Activated CD8-positive, alpha-beta T cell treated with anti-CD3 and anti-CD28 coated beads for 36 hours (primary cell): ENCODE results near the gene PURB. TPM values are rescaled to one million over a fixed set of nuclear protein-coding genes. Genes with fewer than 3 reads are reported as not detected.
A peak's percentile ranks its signal among the peaks of the same experiment; 100 is the strongest.

Experiments
- ATAC-seq: fragments of 200-7000 bp; cut with Tn5 transposase; one replicate; pipeline ENCODE4 v1.10.0; 2021; ENCODE audit warnings: mild to moderate bottlenecking, moderate library complexity
- CTCF ChIA-PET: fragments of 350-600 bp; sonication (Branson Sonifier 250); formaldehyde crosslinking; loops from one replicate; lab custom pipeline; 2021; ENCODE audit warnings: antibody characterized with exemption; lab: Charles Lee
- POLR2A ChIA-PET: fragments of 350-600 bp; sonication (Branson Sonifier 250); formaldehyde crosslinking; loops from one replicate; lab custom pipeline; 2021; ENCODE audit warnings: antibody characterized with exemption; lab: Charles Lee
- DNase-seq: peaks from one replicate; pipeline ENCODE4 v3.0.0-alpha.2; 2020
- H3K27ac Mint-ChIP-seq: one replicate; pipeline ENCODE4 v1.8.0; 2021; ENCODE audit warnings: mild to moderate bottlenecking, mixed read lengths
- H3K27me3 Mint-ChIP-seq: one replicate; pipeline ENCODE4 v1.8.0; 2021; ENCODE audit warnings: mixed read lengths
- H3K36me3 Mint-ChIP-seq: one replicate; pipeline ENCODE4 v1.8.0; 2021; ENCODE audit warnings: low read depth, mixed read lengths
- H3K4me1 Mint-ChIP-seq: one replicate; pipeline ENCODE4 v1.8.0; 2021; ENCODE audit warnings: low read depth, mixed read lengths
- H3K4me3 Mint-ChIP-seq: one replicate; pipeline ENCODE4 v1.8.0; 2021; ENCODE audit warnings: mild to moderate bottlenecking, moderate library complexity, mixed read lengths
- H3K9me3 Mint-ChIP-seq: one replicate; pipeline ENCODE4 v1.8.0; 2021; ENCODE audit warnings: mixed read lengths
- CTCF ChIP-seq: fragments of 200-600 bp; IDR thresholded peaks from one replicate; pipeline ENCODE4 v1.8.0; 2022; ENCODE audit warnings: antibody characterized with exemption, mild to moderate bottlenecking
- intact Hi-C: fragments of 100-400 bp; cut with micrococcal nuclease; formaldehyde crosslinking; loops from one replicate; pipeline ENCODE4 v1.10.0; 2022
- total RNA-seq, 2 experiments: library from RNA; stranded (reverse); gene quantifications; one replicate each; pipeline ENCODE4 v1.2.3, GENCODE V29; 2021

Gene PURB
- total RNA-seq, 2 experiments from 2014 or later, result 20.5 to 21.0 TPM

- intact Hi-C loops, result no loop called here
- DNase-seq (no peak), ATAC-seq (no peak)
- Mint-ChIP-seq H3K36me3 (peaks cover 53% of the 10 kb centered on the region), H3K27ac (peak overlapping the region; percentile 25), H3K27me3 (no peaks in the 10 kb centered on the region), H3K9me3 (no peaks in the 10 kb centered on the region), H3K4me1 (peaks cover 26% of the 10 kb centered on the region), H3K4me3 (no peak overlapping the region)
- ChIA-PET CTCF (interaction anchor here (0.7 to 1.4 kb wide), 4 partner anchors 11 to 250 kb away, joined by 3 to 4 read pairs (median 3); no protein-coding TSS in a partner anchor), POLR2A (interaction anchor here (1.3 kb wide), 1 partner anchor 9 kb away, joined by 4 read pairs; no protein-coding TSS in a partner anchor)
- no peak for TF ChIP-seq CTCF
Measured at GRCh38 chr7:44838751-44839150, 46.6 kb downstream of the PURB start.

GRCh38 chr7:44827567-44827966, 57.8 kb downstream of the PURB start:
- Mint-ChIP-seq H3K27me3 (no peaks in the 10 kb centered on the region), H3K36me3 (peaks cover 45% of the 10 kb centered on the region), H3K4me3 (no peak overlapping the region), H3K27ac (peak overlapping the region; percentile 85), H3K4me1 (peaks cover 11% of the 10 kb centered on the region), H3K9me3 (no peaks in the 10 kb centered on the region)
- DNase-seq (no peak), ATAC-seq (no peak)
- intact Hi-C loops, result no loop called here
- CTCF ChIA-PET, result interaction anchor here (0.7 to 2.5 kb wide), 5 partner anchors 11 to 309 kb away, joined by 3 to 7 read pairs (median 4); no protein-coding TSS in a partner anchor
- no peak for TF ChIP-seq CTCF
- POLR2A ChIA-PET, result interaction anchor here (0.8 to 1.8 kb wide), 6 partner anchors 12 to 308 kb away, joined by 3 to 7 read pairs (median 4); partner anchors contain the start of gene TMED4

Other genes starting within 250 kb of the PURB start
- gene ZMIZ2, start 136.7 kb downstream of the PURB start, total RNA-seq, result 100 to 1,000 TPM; 131 to 134 TPM
- gene PPIA, start 88.8 kb downstream of the PURB start, total RNA-seq, result 1,000 to 10,000 TPM; 2,824 to 2,882 TPM
- 100 to 1,000 TPM; 242 to 271 TPM for gene H2AZ2, start 37.4 kb downstream of the PURB start, total RNA-seq
- gene MYO1G, start 93.5 kb upstream of the PURB start, total RNA-seq, result 100 to 1,000 TPM; 399 to 403 TPM
- 10 to 100 TPM; 72.3 to 77.5 TPM for gene CCM2, start 114.7 kb upstream of the PURB start, total RNA-seq
- under 1 TPM; 0.31 to 0.50 TPM for gene NACAD, start 203.4 kb upstream of the PURB start, total RNA-seq
- 100 to 1,000 TPM; 197 TPM for gene TBRG4, start 226.2 kb upstream of the PURB start, total RNA-seq